ENCODE measurements around the gene PCID2.

The PCID2 gene

DNA sequence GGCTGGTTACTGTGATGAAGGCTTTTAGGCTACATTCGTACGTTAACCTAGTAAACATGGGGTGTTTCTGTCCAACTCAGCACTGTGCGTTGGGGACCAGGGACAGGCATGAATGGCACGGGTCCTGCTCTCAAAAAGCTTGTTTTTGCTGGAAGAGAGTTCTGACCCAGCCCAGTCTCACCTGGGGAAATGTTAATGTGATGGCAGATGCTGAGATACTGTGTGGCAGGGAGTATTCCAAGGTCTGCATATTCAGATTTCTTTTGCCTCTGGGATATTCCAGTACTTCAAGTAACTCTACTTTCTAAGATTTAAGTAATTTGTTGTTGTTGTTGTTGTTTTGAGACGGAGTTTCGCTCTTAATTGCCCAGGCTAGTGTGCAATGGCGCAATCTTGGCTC lies 14.6 kb upstream of the PCID2 start:
- Histone ChIP-seq H3K9me3 (ENCODE audit: insufficient read depth, low read length) (no peaks in the 10 kb centered on the region), H3K4me1 (ENCODE audit: low read length) (no peaks in the 10 kb centered on the region), H4K20me1 (ENCODE audit: insufficient read depth, low read length) (peaks cover 36% of the 10 kb centered on the region), H3K4me3 (ENCODE audit: low read length) (no peak overlapping the region), H3K27me3 (ENCODE audit: low read depth, low read length) (no peaks in the 10 kb centered on the region), H3K79me2 (ENCODE audit: low read length) (peaks cover 88% of the 10 kb centered on the region), H3K4me2 (ENCODE audit: low read length) (no peak overlapping the region), H3K36me3 (replicated peaks; ENCODE audit: low read depth, low read length) (peaks cover 77% of the 10 kb centered on the region), H2AFZ (ENCODE audit: low read depth, low read length) (no peak overlapping the region), H3K27ac (ENCODE audit: low read length) (no peak overlapping the region), H3K9ac (ENCODE audit: low read length) (no peak overlapping the region)
- TF ChIP-seq, protein P1, sequence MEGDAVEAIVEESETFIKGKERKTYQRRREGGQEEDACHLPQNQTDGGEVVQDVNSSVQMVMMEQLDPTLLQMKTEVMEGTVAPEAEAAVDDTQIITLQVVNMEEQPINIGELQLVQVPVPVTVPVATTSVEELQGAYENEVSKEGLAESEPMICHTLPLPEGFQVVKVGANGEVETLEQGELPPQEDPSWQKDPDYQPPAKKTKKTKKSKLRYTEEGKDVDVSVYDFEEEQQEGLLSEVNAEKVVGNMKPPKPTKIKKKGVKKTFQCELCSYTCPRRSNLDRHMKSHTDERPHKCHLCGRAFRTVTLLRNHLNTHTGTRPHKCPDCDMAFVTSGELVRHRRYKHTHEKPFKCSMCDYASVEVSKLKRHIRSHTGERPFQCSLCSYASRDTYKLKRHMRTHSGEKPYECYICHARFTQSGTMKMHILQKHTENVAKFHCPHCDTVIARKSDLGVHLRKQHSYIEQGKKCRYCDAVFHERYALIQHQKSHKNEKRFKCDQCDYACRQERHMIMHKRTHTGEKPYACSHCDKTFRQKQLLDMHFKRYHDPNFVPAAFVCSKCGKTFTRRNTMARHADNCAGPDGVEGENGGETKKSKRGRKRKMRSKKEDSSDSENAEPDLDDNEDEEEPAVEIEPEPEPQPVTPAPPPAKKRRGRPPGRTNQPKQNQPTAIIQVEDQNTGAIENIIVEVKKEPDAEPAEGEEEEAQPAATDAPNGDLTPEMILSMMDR (IDR thresholded peaks at IDR 0.05; ENCODE audit: low read depth, low read length), result no peak
- TF ChIP-seq EZH2phosphoT487 (IDR thresholded peaks at IDR 0.05; ENCODE audit: low read depth), result no peak

DNA sequence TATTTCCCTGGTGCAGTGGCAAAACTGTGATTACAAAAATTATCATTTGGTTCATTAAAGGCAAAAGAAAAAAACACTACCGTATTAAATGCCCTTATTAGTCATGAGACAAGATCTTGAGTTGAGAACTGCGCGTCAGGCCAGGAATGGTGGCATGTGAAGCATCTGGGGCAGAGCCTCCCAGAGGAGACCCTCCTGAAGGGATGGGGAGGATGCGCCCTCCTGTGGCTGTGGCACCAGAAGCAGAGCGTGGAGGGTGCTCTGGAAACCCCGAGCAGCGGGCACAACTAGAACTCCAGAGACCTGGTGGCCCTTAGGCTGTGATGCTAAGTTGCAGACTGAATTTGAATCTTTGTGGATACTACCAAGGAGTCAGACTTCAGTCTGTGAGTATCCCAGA lies 12.4 kb upstream of the PCID2 start:
- TF ChIP-seq, protein P1 (IDR thresholded peaks at IDR 0.05; ENCODE audit: low read depth, low read length), result peak; percentile 21; the same call in 1 of the 2 replicates
- TF ChIP-seq EZH2phosphoT487 (IDR thresholded peaks at IDR 0.05; ENCODE audit: low read depth), result no peak
- Histone ChIP-seq H3K4me1 (ENCODE audit: low read length) (peaks cover 10% of the 10 kb centered on the region), H3K36me3 (replicated peaks; ENCODE audit: low read depth, low read length) (peaks cover 60% of the 10 kb centered on the region), H3K9me3 (ENCODE audit: insufficient read depth, low read length) (no peaks in the 10 kb centered on the region), H3K4me2 (ENCODE audit: low read length) (no peak overlapping the region), H3K9ac (ENCODE audit: low read length) (no peak overlapping the region), H4K20me1 (ENCODE audit: insufficient read depth, low read length) (peaks cover 50% of the 10 kb centered on the region), H3K27ac (ENCODE audit: low read length) (no peak overlapping the region), H3K79me2 (ENCODE audit: low read length) (peaks cover 96% of the 10 kb centered on the region), H3K27me3 (ENCODE audit: low read depth, low read length) (no peaks in the 10 kb centered on the region), H3K4me3 (ENCODE audit: low read length) (no peak overlapping the region), H2AFZ (ENCODE audit: low read depth, low read length) (no peak overlapping the region)

DNA sequence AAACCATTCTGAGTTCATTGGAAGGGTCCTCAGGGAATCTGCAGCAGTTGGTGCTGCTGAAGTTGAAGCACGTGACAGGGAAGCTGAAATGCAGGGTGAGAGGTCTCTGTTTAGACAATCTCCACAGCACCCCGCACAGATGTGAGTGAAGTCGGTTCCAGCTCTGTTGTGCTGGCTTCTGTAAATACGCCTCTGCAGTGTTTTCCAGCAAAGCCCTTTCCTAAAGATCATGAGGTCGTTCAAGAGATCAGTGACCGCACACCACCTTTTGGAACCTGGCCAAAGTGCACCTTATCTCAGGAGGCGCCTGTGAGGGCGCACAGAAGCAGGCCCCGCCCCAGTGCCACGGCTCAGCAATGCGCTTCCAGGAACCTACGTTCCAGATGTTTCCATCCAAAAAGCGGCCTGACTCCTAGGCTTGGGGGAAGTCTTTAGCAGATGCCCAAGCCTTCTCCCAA lies 11.7 kb upstream of the PCID2 start:
- H3K9ac ChIP-seq (ENCODE audit: low read length), result no peak overlapping the region
- TF ChIP-seq EZH2phosphoT487 (IDR thresholded peaks at IDR 0.05; ENCODE audit: low read depth), result no peak
- TF ChIP-seq, protein P1 (IDR thresholded peaks at IDR 0.05; ENCODE audit: low read depth, low read length), result no peak
- no peak overlapping the region for H2AFZ ChIP-seq (ENCODE audit: low read depth, low read length)
- H3K36me3 ChIP-seq (replicated peaks; ENCODE audit: low read depth, low read length), result peaks cover 53% of the 10 kb centered on the region
- H3K27ac ChIP-seq (ENCODE audit: low read length), result no peak overlapping the region
- peaks cover 10% of the 10 kb centered on the region for H3K4me1 ChIP-seq (ENCODE audit: low read length)
- H4K20me1 ChIP-seq (ENCODE audit: insufficient read depth, low read length), result peaks cover 57% of the 10 kb centered on the region
- no peak overlapping the region for H3K4me3 ChIP-seq (ENCODE audit: low read length)
- H3K27me3 ChIP-seq (ENCODE audit: low read depth, low read length), result no peaks in the 10 kb centered on the region
- peaks cover 97% of the 10 kb centered on the region for H3K79me2 ChIP-seq (ENCODE audit: low read length)
- no peaks in the 10 kb centered on the region for H3K9me3 ChIP-seq (ENCODE audit: insufficient read depth, low read length)
- no peak overlapping the region for H3K4me2 ChIP-seq (ENCODE audit: low read length)

DNA sequence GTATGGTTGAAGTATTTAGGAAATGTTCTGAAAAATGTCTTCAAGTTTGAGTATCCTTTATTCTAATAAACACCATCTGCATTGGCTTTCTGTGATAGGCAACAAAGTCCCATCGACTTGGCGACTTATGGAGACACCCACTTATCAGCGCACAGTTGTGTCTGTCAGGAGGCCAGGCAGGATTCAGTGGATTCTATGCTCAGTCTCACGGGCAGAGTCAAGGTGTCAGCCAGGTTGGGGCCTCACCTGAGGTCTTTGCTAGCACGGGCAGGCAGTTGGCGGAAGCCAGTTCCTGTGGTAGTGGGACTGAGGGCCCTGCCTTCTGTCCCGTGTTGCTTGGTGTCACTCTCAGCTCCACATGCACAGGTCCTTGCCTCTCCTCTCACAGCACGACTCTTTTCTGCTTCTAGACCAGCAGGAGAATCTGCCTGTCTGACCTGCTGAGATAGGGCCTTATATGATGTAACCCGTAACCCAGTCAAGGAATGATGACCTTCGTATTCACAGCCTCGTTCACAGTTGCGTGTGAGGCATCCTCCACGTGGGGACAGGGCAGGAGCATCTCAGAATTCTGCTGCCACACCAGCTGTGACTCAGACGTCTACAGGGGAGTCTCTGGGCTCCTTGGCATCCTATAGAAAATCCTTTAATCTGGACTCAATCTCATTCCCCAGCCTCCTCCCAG lies 10.9 kb upstream of the PCID2 start:
- no peak overlapping the region for H3K9ac ChIP-seq (ENCODE audit: low read length)
- no peak overlapping the region for H3K4me3 ChIP-seq (ENCODE audit: low read length)
- H3K4me2 ChIP-seq (ENCODE audit: low read length), result no peak overlapping the region
- H3K9me3 ChIP-seq (ENCODE audit: insufficient read depth, low read length), result no peaks in the 10 kb centered on the region
- TF ChIP-seq, protein P1 (IDR thresholded peaks at IDR 0.05; ENCODE audit: low read depth, low read length), result no peak
- TF ChIP-seq EZH2phosphoT487 (IDR thresholded peaks at IDR 0.05; ENCODE audit: low read depth), result no peak
- peaks cover 45% of the 10 kb centered on the region for H3K36me3 ChIP-seq (replicated peaks; ENCODE audit: low read depth, low read length)
- H3K79me2 ChIP-seq (ENCODE audit: low read length), result peaks cover 97% of the 10 kb centered on the region
- no peaks in the 10 kb centered on the region for H3K27me3 ChIP-seq (ENCODE audit: low read depth, low read length)
- peaks cover 64% of the 10 kb centered on the region for H4K20me1 ChIP-seq (ENCODE audit: insufficient read depth, low read length)
- no peak overlapping the region for H3K27ac ChIP-seq (ENCODE audit: low read length)
- H2AFZ ChIP-seq (ENCODE audit: low read depth, low read length), result no peak overlapping the region
- H3K4me1 ChIP-seq (ENCODE audit: low read length), result peaks cover 10% of the 10 kb centered on the region
